ENCODE results near the gene SPATS2. TPM values are rescaled to one million over a fixed set of nuclear protein-coding genes. Genes with fewer than 3 reads are reported as not detected.
"Not testable (repeated sequence)": the region's sequence is repeated elsewhere in the genome, so short reads cannot be mapped to it uniquely, and the experiment has no call there.

SPATS2 gene
- 68.3 to 71.2 TPM (median 69.0 TPM) in 3 replicates for total RNA-seq

GRCh38 chr12:49367381-49368239 is at the start of gene SPATS2:
Gene SPATS2, plus strand, starts transcription at chr12:49367462. Its CDS starts 93,551 bp downstream, at chr12:49461013.
- peaks cover 28% of the 10 kb centered on the region for H3K4me1 Mint-ChIP-seq

GRCh38 chr12:49320411-49321103 is 46.7 kb upstream of the SPATS2 start:
- H3K4me3 Mint-ChIP-seq; H3K9me3 Mint-ChIP-seq; H3K27me3 Mint-ChIP-seq (ENCODE audit: low read depth); DNase-seq (ENCODE audit: low spot score in 2 of 2, unreplicated experiment in 2 of 2); H3K36me3 Mint-ChIP-seq; H3K27ac Mint-ChIP-seq: not testable (repeated sequence)
- H3K4me1 Mint-ChIP-seq: peaks cover 19% of the 10 kb centered on the region

More at GRCh38 chr12:49367381-49368239, at the start of gene SPATS2:
- Mint-ChIP-seq H3K9me3 (no peaks in the 10 kb centered on the region), H3K4me3 (peak within 1 kb of the TSS; percentile 87), H3K27ac (peak within 1 kb of the TSS; percentile 99), H3K36me3 (peaks cover under 1% of the 10 kb centered on the region), H3K27me3 (ENCODE audit: low read depth) (no peaks in the 10 kb centered on the region)
- TF ChIP-seq, protein P1, sequence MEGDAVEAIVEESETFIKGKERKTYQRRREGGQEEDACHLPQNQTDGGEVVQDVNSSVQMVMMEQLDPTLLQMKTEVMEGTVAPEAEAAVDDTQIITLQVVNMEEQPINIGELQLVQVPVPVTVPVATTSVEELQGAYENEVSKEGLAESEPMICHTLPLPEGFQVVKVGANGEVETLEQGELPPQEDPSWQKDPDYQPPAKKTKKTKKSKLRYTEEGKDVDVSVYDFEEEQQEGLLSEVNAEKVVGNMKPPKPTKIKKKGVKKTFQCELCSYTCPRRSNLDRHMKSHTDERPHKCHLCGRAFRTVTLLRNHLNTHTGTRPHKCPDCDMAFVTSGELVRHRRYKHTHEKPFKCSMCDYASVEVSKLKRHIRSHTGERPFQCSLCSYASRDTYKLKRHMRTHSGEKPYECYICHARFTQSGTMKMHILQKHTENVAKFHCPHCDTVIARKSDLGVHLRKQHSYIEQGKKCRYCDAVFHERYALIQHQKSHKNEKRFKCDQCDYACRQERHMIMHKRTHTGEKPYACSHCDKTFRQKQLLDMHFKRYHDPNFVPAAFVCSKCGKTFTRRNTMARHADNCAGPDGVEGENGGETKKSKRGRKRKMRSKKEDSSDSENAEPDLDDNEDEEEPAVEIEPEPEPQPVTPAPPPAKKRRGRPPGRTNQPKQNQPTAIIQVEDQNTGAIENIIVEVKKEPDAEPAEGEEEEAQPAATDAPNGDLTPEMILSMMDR (IDR thresholded peaks at IDR 0.05; ENCODE audit: unreplicated experiment): no peak
- DNase-seq (ENCODE audit: low spot score in 2 of 2, unreplicated experiment in 2 of 2): no peak

GRCh38 chr12:49322367-49322707 is 44.9 kb upstream of the SPATS2 start:
- Mint-ChIP-seq H3K4me1 (peaks cover 19% of the 10 kb centered on the region), H3K9me3 (no peaks in the 10 kb centered on the region), H3K4me3 (peak overlapping the region; percentile 95), H3K36me3 (peaks cover under 1% of the 10 kb centered on the region), H3K27me3 (ENCODE audit: low read depth) (peaks cover 8% of the 10 kb centered on the region), H3K27ac (peak overlapping the region; percentile 92)
- TF ChIP-seq, protein P1 (IDR thresholded peaks at IDR 0.05; ENCODE audit: unreplicated experiment): no peak
- no peak for DNase-seq (ENCODE audit: low spot score in 2 of 2, unreplicated experiment in 2 of 2)

GRCh38 chr12:49322708-49323523 is 44.3 kb upstream of the SPATS2 start, which contains the start of gene TROAP:
Gene TROAP, plus strand, starts transcription at chr12:49323255. Its CDS starts 354 bp downstream, at chr12:49323609.
- Mint-ChIP-seq H3K27me3 (ENCODE audit: low read depth) (peaks cover 8% of the 10 kb centered on the region), H3K36me3 (peaks cover 5% of the 10 kb centered on the region), H3K4me3 (peak within 1 kb of the TSS; percentile 95), H3K9me3 (no peaks in the 10 kb centered on the region), H3K4me1 (peaks cover 19% of the 10 kb centered on the region), H3K27ac (peak within 1 kb of the TSS; percentile 92)
- TF ChIP-seq, protein P1 (IDR thresholded peaks at IDR 0.05; ENCODE audit: unreplicated experiment): no peak
- DNase-seq (ENCODE audit: low spot score in 2 of 2, unreplicated experiment in 2 of 2): peak; percentile 91 to 96

- Mint-ChIP-seq H3K9me3 (no peaks in the 10 kb centered on the region), H3K36me3 (peaks cover 6% of the 10 kb centered on the region), H3K4me3 (peak overlapping the region; percentile 95), H3K27ac (peak overlapping the region; percentile 92), H3K4me1 (peaks cover 19% of the 10 kb centered on the region), H3K27me3 (ENCODE audit: low read depth) (peaks cover 8% of the 10 kb centered on the region)
- TF ChIP-seq, protein P1 (IDR thresholded peaks at IDR 0.05; ENCODE audit: unreplicated experiment): no peak
- no peak for DNase-seq (ENCODE audit: low spot score in 2 of 2, unreplicated experiment in 2 of 2)
Observed at GRCh38 chr12:49323524-49324097, 43.7 kb upstream of the SPATS2 start.

Data from mesothelial cell of epicardium (in vitro differentiated cells).